ENCODE data around the gene EXPH5.
"Not testable (repeated sequence)": the region's sequence is repeated elsewhere in the genome, so short reads cannot be mapped to it uniquely, and the experiment has no call there.

The EXPH5 gene

GRCh38 chr11:108617055-108617454 lies 23.5 kb upstream of the EXPH5 start:
- TF ChIP-seq, protein P1, sequence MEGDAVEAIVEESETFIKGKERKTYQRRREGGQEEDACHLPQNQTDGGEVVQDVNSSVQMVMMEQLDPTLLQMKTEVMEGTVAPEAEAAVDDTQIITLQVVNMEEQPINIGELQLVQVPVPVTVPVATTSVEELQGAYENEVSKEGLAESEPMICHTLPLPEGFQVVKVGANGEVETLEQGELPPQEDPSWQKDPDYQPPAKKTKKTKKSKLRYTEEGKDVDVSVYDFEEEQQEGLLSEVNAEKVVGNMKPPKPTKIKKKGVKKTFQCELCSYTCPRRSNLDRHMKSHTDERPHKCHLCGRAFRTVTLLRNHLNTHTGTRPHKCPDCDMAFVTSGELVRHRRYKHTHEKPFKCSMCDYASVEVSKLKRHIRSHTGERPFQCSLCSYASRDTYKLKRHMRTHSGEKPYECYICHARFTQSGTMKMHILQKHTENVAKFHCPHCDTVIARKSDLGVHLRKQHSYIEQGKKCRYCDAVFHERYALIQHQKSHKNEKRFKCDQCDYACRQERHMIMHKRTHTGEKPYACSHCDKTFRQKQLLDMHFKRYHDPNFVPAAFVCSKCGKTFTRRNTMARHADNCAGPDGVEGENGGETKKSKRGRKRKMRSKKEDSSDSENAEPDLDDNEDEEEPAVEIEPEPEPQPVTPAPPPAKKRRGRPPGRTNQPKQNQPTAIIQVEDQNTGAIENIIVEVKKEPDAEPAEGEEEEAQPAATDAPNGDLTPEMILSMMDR (IDR thresholded peaks at IDR 0.05; ENCODE audit: low read depth, low read length, missing control alignments): no peak
- no peak overlapping the region for H3K4me3 ChIP-seq (replicated peaks; ENCODE audit: low read depth, low read length)
- DNase-seq (ENCODE audit: extremely low read depth, low read depth): no peak

DNA sequence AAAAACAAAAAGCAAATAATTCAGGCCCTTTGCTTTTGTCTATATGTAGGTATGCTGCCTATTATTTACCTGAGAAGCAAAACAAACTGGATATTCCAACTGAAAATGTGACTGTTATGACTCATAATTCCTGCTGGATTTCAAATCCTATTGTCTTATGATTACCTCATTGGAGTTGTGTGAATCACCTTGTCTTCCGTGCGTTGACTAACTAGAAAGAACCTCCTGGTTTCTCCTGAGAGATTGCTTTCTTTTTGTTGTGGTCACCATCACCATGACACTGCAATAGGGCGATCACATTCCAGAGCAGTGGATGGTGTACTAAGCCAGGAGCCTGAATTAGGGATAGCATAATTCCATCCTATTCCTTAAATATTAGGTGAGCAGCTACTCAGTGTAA lies 23.0 kb upstream of the EXPH5 start:
- peak; percentile 43 for DNase-seq (ENCODE audit: extremely low read depth, low read depth)
- TF ChIP-seq, protein P1 (IDR thresholded peaks at IDR 0.05; ENCODE audit: low read depth, low read length, missing control alignments): no peak
- no peak overlapping the region for H3K4me3 ChIP-seq (replicated peaks; ENCODE audit: low read depth, low read length)

DNA sequence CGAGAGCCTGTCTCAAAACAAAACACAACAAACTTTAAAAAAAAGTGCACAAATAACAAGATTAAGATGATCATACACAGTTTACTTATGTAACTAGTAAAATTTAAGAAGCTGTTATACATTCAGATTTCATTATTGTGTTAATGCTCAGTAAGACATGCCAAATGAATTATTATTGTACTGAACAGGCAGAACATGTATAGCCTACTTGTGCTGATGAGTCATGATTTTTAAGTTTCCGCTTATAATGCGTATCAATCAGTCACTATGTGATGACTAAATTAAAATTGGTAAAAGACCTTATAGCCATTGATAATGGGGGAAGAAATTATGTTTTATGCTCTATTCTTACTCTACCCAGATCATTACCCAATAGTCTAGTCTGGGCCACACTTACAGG lies 20.5 kb upstream of the EXPH5 start:
- no peak overlapping the region for H3K4me3 ChIP-seq (replicated peaks; ENCODE audit: low read depth, low read length)
- TF ChIP-seq, protein P1 (IDR thresholded peaks at IDR 0.05; ENCODE audit: low read depth, low read length, missing control alignments): no peak
- no peak for DNase-seq (ENCODE audit: extremely low read depth, low read depth)

- H3K4me3 ChIP-seq (replicated peaks; ENCODE audit: low read depth, low read length): no peak overlapping the region
- TF ChIP-seq, protein P1 (IDR thresholded peaks at IDR 0.05; ENCODE audit: low read depth, low read length, missing control alignments): no peak
- DNase-seq (ENCODE audit: extremely low read depth, low read depth): no peak
These were observed 16.1 kb upstream of the EXPH5 start for GRCh38 chr11:108609682-108610081.

GRCh38 chr11:108608548-108608947 lies 15.0 kb upstream of the EXPH5 start:
- H3K4me3 ChIP-seq (replicated peaks; ENCODE audit: low read depth, low read length): no peak overlapping the region
- DNase-seq (ENCODE audit: extremely low read depth, low read depth): no peak
- TF ChIP-seq, protein P1 (IDR thresholded peaks at IDR 0.05; ENCODE audit: low read depth, low read length, missing control alignments): no peak

- H3K4me3 ChIP-seq (replicated peaks; ENCODE audit: low read depth, low read length): no peak overlapping the region
- DNase-seq (ENCODE audit: extremely low read depth, low read depth): no peak
- TF ChIP-seq, protein P1 (IDR thresholded peaks at IDR 0.05; ENCODE audit: low read depth, low read length, missing control alignments): no peak
These were observed 13.1 kb upstream of the EXPH5 start for GRCh38 chr11:108606495-108607160.

DNA sequence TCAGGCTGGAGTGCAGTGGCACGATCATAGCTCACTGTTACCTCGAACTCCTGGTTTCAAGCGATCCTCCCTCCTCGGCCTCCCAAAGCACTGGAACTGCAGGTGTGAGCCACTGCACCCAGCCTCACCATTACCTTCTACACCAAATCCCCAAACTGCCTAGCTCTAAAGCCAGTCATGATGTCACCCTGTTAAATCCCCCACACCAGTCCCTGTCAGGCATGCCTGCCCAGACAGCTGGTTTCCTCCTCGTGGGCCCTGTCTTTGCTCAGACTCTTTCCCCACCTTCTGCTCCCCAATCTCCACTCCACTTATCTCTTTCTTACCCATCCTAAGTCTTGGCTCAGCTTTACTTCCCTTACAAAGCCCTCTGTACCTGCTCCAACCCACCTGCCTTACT lies 12.5 kb upstream of the EXPH5 start:
- H3K4me3 ChIP-seq (replicated peaks; ENCODE audit: low read depth, low read length): no peak overlapping the region
- TF ChIP-seq, protein P1 (IDR thresholded peaks at IDR 0.05; ENCODE audit: low read depth, low read length, missing control alignments): no peak
- no peak for DNase-seq (ENCODE audit: extremely low read depth, low read depth)

DNA sequence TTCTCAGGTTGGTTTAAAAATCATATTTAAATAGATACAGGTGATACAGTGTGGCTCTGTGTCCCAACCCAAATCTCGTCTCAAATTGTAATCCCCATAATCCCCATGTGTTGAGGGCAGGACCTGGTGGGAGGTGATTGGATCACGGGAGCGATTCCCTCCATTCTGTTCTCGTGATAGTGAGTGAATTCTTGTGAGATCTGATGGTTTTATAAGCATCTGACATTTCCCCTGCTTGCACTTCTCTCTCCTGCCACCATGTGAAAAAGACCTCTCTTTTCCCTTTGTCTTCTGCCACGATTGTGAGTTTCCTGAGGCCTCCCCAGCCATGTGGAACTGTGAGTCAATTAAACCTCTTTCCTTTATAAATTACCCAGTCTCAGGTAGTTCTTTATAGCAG lies 9.2 kb upstream of the EXPH5 start:
- not testable (repeated sequence) for DNase-seq (ENCODE audit: extremely low read depth, low read depth); H3K4me3 ChIP-seq (replicated peaks; ENCODE audit: low read depth, low read length)

Measured in HFF-Myc (cell line).